KMS-11 (cell line): ENCODE measurements around the gene FLT4.

Source experiments
- H2AFZ ChIP-seq: fragments of 200-600 bp; sonication (generic); 2 replicates; pipeline ENCODE4 v1.6.1; 2016; ENCODE audit warnings: antibody characterized with exemption, mixed run types, low read depth
- H3K27ac ChIP-seq: fragments of 200-600 bp; sonication (generic); 2 replicates; pipeline ENCODE4 v1.6.1; 2016; ENCODE audit warnings: mild to moderate bottlenecking, mixed run types
- H3K27me3 ChIP-seq: fragments of 200-600 bp; sonication (generic); 2 replicates; pipeline ENCODE4 v1.6.1; 2017; ENCODE audit warnings: mild to moderate bottlenecking, low read depth, mixed run types, moderate library complexity; ENCODE audit not compliant: insufficient read depth
- H3K36me3 ChIP-seq: fragments of 200-600 bp; sonication (generic); 2 replicates; pipeline ENCODE4 v1.6.1; 2017; ENCODE audit warnings: mild to moderate bottlenecking, mixed run types; ENCODE audit not compliant: insufficient read depth
- H3K4me1 ChIP-seq: fragments of 200-600 bp; sonication (generic); 2 replicates; pipeline ENCODE4 v1.6.1; 2016; ENCODE audit warnings: mild to moderate bottlenecking, low read depth, mixed run types; ENCODE audit not compliant: poor library complexity, severe bottlenecking
- H3K4me2 ChIP-seq: fragments of 200-600 bp; sonication (generic); 2 replicates; pipeline ENCODE4 v1.7.0; 2016; ENCODE audit warnings: mild to moderate bottlenecking, mixed run types
- H3K4me3 ChIP-seq: fragments of 200-600 bp; sonication (generic); IDR thresholded peaks from 2 replicates; pipeline ENCODE4 v1.6.1; 2017; ENCODE audit warnings: low read depth, low read length, mixed read lengths; ENCODE audit not compliant: insufficient read depth
- H3K79me2 ChIP-seq: fragments of 200-600 bp; sonication (generic); 2 replicates; pipeline ENCODE4 v1.6.1; 2016; ENCODE audit warnings: low read depth, mixed run types; ENCODE audit not compliant: insufficient read depth
- H3K9ac ChIP-seq: fragments of 200-600 bp; sonication (generic); 2 replicates; pipeline ENCODE4 v1.6.1; 2016; ENCODE audit warnings: mild to moderate bottlenecking, mixed run types
- H4K20me1 ChIP-seq: fragments of 200-600 bp; sonication (generic); 2 replicates; pipeline ENCODE4 v1.6.1; 2016; ENCODE audit warnings: mild to moderate bottlenecking, mixed run types; ENCODE audit not compliant: insufficient read depth
- TF ChIP-seq, protein P1 (sequence below): fragments of 200-600 bp; sonication (generic); conservative IDR thresholded peaks from 2 replicates; pipeline ENCODE4 v1.6.1; 2017; ENCODE audit warnings: low read depth, mild to moderate bottlenecking, antibody characterized with exemption, low read length, moderate library complexity, mixed read lengths

Gene FLT4

DNA sequence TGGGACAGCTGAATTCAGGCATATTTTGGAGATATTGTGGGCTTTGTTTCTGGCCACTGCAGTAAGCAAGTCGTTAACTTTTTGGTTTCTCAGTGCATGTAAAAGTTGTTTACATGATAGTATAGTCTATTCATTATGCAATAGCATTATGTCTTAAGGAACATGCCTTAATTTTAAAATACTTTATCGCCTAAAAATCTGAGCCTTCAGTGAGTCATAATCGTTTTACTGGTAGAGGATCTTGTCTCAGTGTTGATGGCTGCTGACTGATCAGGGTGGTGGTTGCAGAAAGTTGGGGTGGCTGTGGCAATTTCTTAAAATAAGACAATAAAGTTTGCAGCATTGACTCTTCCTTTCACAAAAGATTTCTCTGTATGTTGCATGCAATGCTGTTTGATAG is 63.2 kb downstream of the FLT4 start:
- Histone ChIP-seq H3K9ac (no peak overlapping the region), H3K4me2 (no peak overlapping the region), H3K27ac (no peak overlapping the region), H2AFZ (no peak overlapping the region), H3K4me1 (no peaks in the 10 kb centered on the region), H4K20me1 (no peaks in the 10 kb centered on the region), H3K79me2 (no peaks in the 10 kb centered on the region), H3K27me3 (no peaks in the 10 kb centered on the region), H3K4me3 (no peak overlapping the region), H3K36me3 (no peaks in the 10 kb centered on the region)
- TF ChIP-seq, protein P1, sequence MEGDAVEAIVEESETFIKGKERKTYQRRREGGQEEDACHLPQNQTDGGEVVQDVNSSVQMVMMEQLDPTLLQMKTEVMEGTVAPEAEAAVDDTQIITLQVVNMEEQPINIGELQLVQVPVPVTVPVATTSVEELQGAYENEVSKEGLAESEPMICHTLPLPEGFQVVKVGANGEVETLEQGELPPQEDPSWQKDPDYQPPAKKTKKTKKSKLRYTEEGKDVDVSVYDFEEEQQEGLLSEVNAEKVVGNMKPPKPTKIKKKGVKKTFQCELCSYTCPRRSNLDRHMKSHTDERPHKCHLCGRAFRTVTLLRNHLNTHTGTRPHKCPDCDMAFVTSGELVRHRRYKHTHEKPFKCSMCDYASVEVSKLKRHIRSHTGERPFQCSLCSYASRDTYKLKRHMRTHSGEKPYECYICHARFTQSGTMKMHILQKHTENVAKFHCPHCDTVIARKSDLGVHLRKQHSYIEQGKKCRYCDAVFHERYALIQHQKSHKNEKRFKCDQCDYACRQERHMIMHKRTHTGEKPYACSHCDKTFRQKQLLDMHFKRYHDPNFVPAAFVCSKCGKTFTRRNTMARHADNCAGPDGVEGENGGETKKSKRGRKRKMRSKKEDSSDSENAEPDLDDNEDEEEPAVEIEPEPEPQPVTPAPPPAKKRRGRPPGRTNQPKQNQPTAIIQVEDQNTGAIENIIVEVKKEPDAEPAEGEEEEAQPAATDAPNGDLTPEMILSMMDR: no peak

- Histone ChIP-seq H3K36me3 (no peaks in the 10 kb centered on the region), H3K27ac (no peak overlapping the region), H3K4me1 (no peaks in the 10 kb centered on the region), H4K20me1 (no peaks in the 10 kb centered on the region), H3K27me3 (no peaks in the 10 kb centered on the region), H3K79me2 (no peaks in the 10 kb centered on the region), H3K9ac (no peak overlapping the region), H3K4me2 (no peak overlapping the region), H3K4me3 (no peak overlapping the region), H2AFZ (no peak overlapping the region)
- TF ChIP-seq, protein P1: no peak
Observed at GRCh38 chr5:180583738-180584137, 65.7 kb downstream of the FLT4 start.

DNA sequence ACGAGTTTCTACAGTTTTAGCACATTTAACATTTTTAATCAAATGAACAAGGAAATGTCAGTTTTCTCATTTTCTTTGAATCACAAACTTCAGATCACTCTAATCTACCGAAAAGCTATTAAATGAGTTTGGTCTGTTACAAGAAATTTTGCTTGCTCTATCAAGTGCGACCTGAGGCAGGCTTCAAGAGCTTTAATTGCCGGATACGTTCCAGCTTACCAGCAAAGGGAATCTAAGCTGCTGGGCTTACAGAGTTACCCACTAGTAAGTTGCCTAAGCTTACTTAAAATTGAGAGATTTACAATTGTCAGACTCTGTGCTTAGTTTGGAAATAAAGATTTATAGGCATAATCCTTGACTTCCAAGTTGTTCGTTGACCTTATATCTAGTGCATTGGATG is 68.7 kb downstream of the FLT4 start:
- H3K27me3 ChIP-seq: no peaks in the 10 kb centered on the region
- H3K79me2 ChIP-seq: no peaks in the 10 kb centered on the region
- H3K4me3 ChIP-seq: no peak overlapping the region
- no peaks in the 10 kb centered on the region for H3K4me1 ChIP-seq
- TF ChIP-seq, protein P1: no peak
- no peaks in the 10 kb centered on the region for H3K36me3 ChIP-seq
- no peak overlapping the region for H2AFZ ChIP-seq
- H3K9ac ChIP-seq: no peak overlapping the region
- H4K20me1 ChIP-seq: no peaks in the 10 kb centered on the region
- H3K4me2 ChIP-seq: no peak overlapping the region
- no peak overlapping the region for H3K27ac ChIP-seq

DNA sequence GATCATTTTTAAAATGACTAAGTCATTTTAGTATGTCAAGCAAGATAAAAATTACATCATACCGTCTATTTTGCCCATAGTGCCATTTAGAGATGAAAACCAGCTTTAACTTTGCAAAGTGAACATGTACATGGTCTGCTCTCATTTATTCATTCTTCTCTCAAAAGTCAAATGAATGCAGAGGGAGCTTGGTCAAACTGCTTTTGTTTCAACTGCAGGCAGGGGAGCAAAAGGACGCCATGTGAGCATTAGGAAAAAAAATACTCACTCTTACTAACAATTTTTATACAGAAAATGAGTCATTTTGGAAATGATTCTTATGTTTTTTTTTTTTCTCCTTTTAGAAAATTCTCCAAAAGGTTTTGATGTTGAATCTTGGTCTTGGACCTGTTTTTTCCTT is 73.8 kb downstream of the FLT4 start:
- H3K4me2 ChIP-seq: no peak overlapping the region
- TF ChIP-seq, protein P1: no peak
- H3K4me3 ChIP-seq: no peak overlapping the region
- H3K36me3 ChIP-seq: no peaks in the 10 kb centered on the region
- H3K27me3 ChIP-seq: no peaks in the 10 kb centered on the region
- H3K27ac ChIP-seq: no peak overlapping the region
- no peak overlapping the region for H2AFZ ChIP-seq
- no peaks in the 10 kb centered on the region for H3K79me2 ChIP-seq
- H3K4me1 ChIP-seq: no peaks in the 10 kb centered on the region
- no peak overlapping the region for H3K9ac ChIP-seq
- H4K20me1 ChIP-seq: no peaks in the 10 kb centered on the region
